HepG2 (cell line): ENCODE measurements around the gene TRAPPC5. TPM values are rescaled to one million over a fixed set of nuclear protein-coding genes. Genes with fewer than 3 reads are reported as not detected.
A peak's percentile ranks its signal among the peaks of the same experiment; 100 is the strongest.

ENCODE experiments used
- ATAC-seq: fragments of 200-7000 bp; cut with Tn5 transposase; 3 replicates; pipeline ENCODE4 v1.9.1; 2020; ENCODE audit warnings: mild to moderate bottlenecking, moderate library complexity
- BruUV-seq: library from RNA; stranded (reverse); fragments of 400-500 nt; replicated peaks from 2 replicates; lab custom pipeline; 2021; lab: Mats Ljungman, UMichigan
- CTCF ChIA-PET: fragments of 300-600 bp; formaldehyde crosslinking; extraction: SDS; loops from one replicate; lab custom pipeline; 2021; ENCODE audit warnings: low total read pairs, inconsistent platforms, low intra/inter-chr PET ratio; lab: Yijun Ruan, JAX
- POLR2A ChIA-PET: fragments of 350-600 bp; sonication (Branson Sonifier 250); formaldehyde crosslinking; loops from one replicate; lab custom pipeline; 2020; ENCODE audit warnings: antibody characterized with exemption, inconsistent platforms; lab: Yijun Ruan, JAX
- DNase-seq: peaks from one replicate; pipeline ENCODE4 v3.0.0-alpha.2; 2015; ENCODE audit warnings: low spot score
- FAIRE-seq: peaks from 3 replicates; lab custom pipeline; 2011; peaks lifted over from hg19 to GRCh38; lab: Jason Lieb, UNC
- H2AFZ ChIP-seq: one replicate; pipeline ENCODE4 v1.6.1; 2011; ENCODE audit warnings: low read length, inconsistent platforms
- H3K27ac ChIP-seq: fragments of 300-600 bp; 3 replicates; pipeline ENCODE4 v1.8.0; 2011; ENCODE audit warnings: mixed run types, mild to moderate bottlenecking, mixed read lengths, low read length, inconsistent platforms; ENCODE audit not compliant: insufficient read depth; ENCODE audit errors: extremely low read length
- H3K27me3 ChIP-seq, 2 experiments: fragments of 200-600 bp in 1 of 2; 2 replicates in 1 of 2; 3 replicates in 1 of 2; pipeline versions ENCODE4 v1.6.0 to v1.8.0; 2011; ENCODE audit warnings: low read length in 2 of 2, mild to moderate bottlenecking in 2 of 2, moderate library complexity in 2 of 2, inconsistent platforms in 1 of 2; ENCODE audit not compliant: insufficient read depth in 2 of 2, control insufficient read depth in 1 of 2
- H3K36me3 ChIP-seq, 2 experiments: fragments of 200-600 bp in 1 of 2; replicated peaks in 1 of 2; 2 replicates in 1 of 2; 3 replicates in 1 of 2; pipeline versions ENCODE4 v1.5.1 to v1.8.0; 2011; ENCODE audit warnings: low read length in 2 of 2, inconsistent platforms in 1 of 2; ENCODE audit not compliant: insufficient read depth in 2 of 2, control insufficient read depth in 1 of 2
- H3K4me1 ChIP-seq: 2 replicates; pipeline ENCODE4 v1.5.1; 2012; ENCODE audit warnings: low read length, inconsistent platforms; ENCODE audit not compliant: insufficient read depth
- H3K4me2 ChIP-seq: 2 replicates; pipeline ENCODE4 v1.6.0; 2011; ENCODE audit warnings: low read depth, low read length, inconsistent platforms
- H3K4me3 ChIP-seq, 3 experiments: fragments of 200-600 bp in 1 of 3; sonication (generic), shearing (Covaris generic) in 1 of 3; replicated peaks in 1 of 3; 2 replicates each; pipeline ENCODE4 v1.5.1; 2011 to 2016; ENCODE audit warnings: low read length in 3 of 3, inconsistent platforms in 2 of 3, low read depth in 2 of 3, mild to moderate bottlenecking in 2 of 3, control low read depth in 1 of 3, mixed read lengths in 1 of 3; ENCODE audit not compliant: insufficient read depth in 1 of 3
- H3K79me2 ChIP-seq: one replicate; pipeline ENCODE4 v1.6.1; 2011; ENCODE audit warnings: low read length, inconsistent platforms; ENCODE audit not compliant: insufficient read depth
- H3K9ac ChIP-seq: 2 replicates; pipeline ENCODE4 v1.6.0; 2011; ENCODE audit warnings: mild to moderate bottlenecking, low read depth, low read length, inconsistent platforms; ENCODE audit not compliant: insufficient read depth
- H3K9me3 ChIP-seq: 2 replicates; pipeline ENCODE4 v1.5.1; 2012; ENCODE audit warnings: mild to moderate bottlenecking, low read length
- H4K20me1 ChIP-seq: 2 replicates; pipeline ENCODE4 v1.6.0; 2011; ENCODE audit warnings: inconsistent platforms, mild to moderate bottlenecking, low read length, moderate library complexity; ENCODE audit not compliant: insufficient read depth
- CREB1 ChIP-seq, 2 experiments: fragments of 450-650 bp in 1 of 2; IDR thresholded peaks; 2 replicates each; pipeline ENCODE4 v1.6.1; 2016 to 2017; ENCODE audit warnings: control low read depth in 1 of 2, mild to moderate bottlenecking in 1 of 2, missing compliant biosample characterization in 1 of 2, missing genetic modification characterization in 1 of 2
- HNRNPK ChIP-seq: fragments of 200-400 bp; formaldehyde crosslinking; IDR thresholded peaks from 2 replicates; pipeline ENCODE4 v1.6.1; 2018; ENCODE audit warnings: low read length, low read depth, moderate library complexity, mild to moderate bottlenecking; ENCODE audit not compliant: poor library complexity, severe bottlenecking
- NR1H2 ChIP-seq: sonication (generic); formaldehyde crosslinking; IDR thresholded peaks from 2 replicates; pipeline ENCODE4 v1.8.1; 2022; ENCODE audit warnings: low read depth, missing genetic modification reagents, borderline replicate concordance
- ZNF383 ChIP-seq: sonication (generic); formaldehyde crosslinking; IDR thresholded peaks from 2 replicates; pipeline ENCODE4 v1.4.0; 2020; ENCODE audit warnings: missing genetic modification reagents, mild to moderate bottlenecking, borderline replicate concordance
- WGBS: methylation state at CpG from one replicate; pipeline ENCODE4 v1.1.6; 2017; ENCODE audit warnings: low lambda C conversion rate; 5-methylcytosine and 5-hydroxymethylcytosine counted together
- in situ Hi-C: cut with HindIII; loops from 2 replicates; pipeline ENCODE4 v1.10.0; 2017; ENCODE audit warnings: low pct_unique_long_range_greater_than_20kb; ENCODE audit not compliant: extremely low pct_ligation_motif_present
- intact Hi-C: fragments of 100-400 bp; cut with micrococcal nuclease; formaldehyde crosslinking; loops from one replicate; pipeline ENCODE4 v1.10.0; 2022; ENCODE audit not compliant: unreplicated experiment
- polyA plus RNA-seq, 8 experiments: library from polyadenylated mRNA; depleted of rRNA in 3 of 8; stranded (reverse) in 7 of 8; unstranded in 1 of 8; fragments of >200 nt; fragmentation: Illumina TruSeq in 4 of 8; extraction: Trizol in 4 of 8; gene quantifications; 2 replicates each; pipeline versions ENCODE4 v1.2.1 to v1.2.3, GENCODE V29; 2011 to 2016; ENCODE audit warnings: low read depth in 4 of 8, missing spikeins in 1 of 8, mixed read lengths in 1 of 8; ENCODE audit not compliant: insufficient read depth in 1 of 8
- total RNA-seq, 5 experiments: library from RNA; depleted of rRNA; stranded (reverse); fragments of >200 nt; fragmentation: Illumina TruSeq; extraction: Trizol; gene quantifications; 2 replicates each; pipeline ENCODE4 v1.2.3, GENCODE V29; 2016; ENCODE audit warnings: low read depth in 1 of 5
- TF ChIP-seq, protein P1 (sequence below): sonication (generic); formaldehyde crosslinking; IDR thresholded peaks from 2 replicates; pipeline ENCODE4 v1.5.0; 2020; ENCODE audit warnings: mild to moderate bottlenecking, missing genetic modification reagents, borderline replicate concordance

Gene TRAPPC5
- total and polyA plus RNA-seq, 2 of the 13 experiments (the other 11 are each of a cell fraction or from before 2014, with no cell fraction given): 38.5 to 78.7 TPM

DNA sequence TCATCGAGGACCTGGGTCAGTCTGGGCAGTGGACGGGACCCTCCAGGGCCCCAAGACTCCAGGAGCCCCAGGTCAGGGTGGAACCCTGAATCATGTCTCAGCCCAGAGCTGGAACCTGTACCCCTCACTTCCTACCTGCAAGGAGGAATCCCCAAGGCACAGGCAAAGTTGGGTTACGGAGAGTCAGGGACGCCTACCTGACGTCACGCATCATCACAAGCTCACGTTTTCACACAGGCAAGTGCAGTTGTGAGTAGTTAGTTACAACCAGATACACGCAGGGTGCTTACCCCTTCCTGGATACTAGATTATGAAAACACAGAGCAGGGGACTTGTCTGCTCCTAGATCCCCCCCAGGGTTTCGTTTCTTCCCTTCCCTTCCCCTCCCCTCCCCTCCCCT, 9.8 kb upstream of the TRAPPC5 start:
- Histone ChIP-seq H4K20me1 (no peaks in the 10 kb centered on the region), H2AFZ (no peak overlapping the region), H3K27ac (no peak overlapping the region), H3K4me3 (no peak overlapping the region; a peak in 1 of 6 replicates), H3K79me2 (no peaks in the 10 kb centered on the region), H3K9ac (no peak overlapping the region), H3K36me3 (no peaks in the 10 kb centered on the region), H3K4me2 (no peak overlapping the region), H3K27me3 (peaks cover 0 to 27% of the 10 kb centered on the region in 2 experiments; a peak in 1 of 5 replicates), H3K9me3 (no peaks in the 10 kb centered on the region), H3K4me1 (no peaks in the 10 kb centered on the region)
- TF ChIP-seq CREB1 (IDR thresholded peaks at IDR 0.05) (peak; percentile 68), CREB1 (CRISPR knock-in tag; IDR thresholded peaks at IDR 0.05) (no peak), NR1H2 (CRISPR knock-in tag) (no peak), ZNF383 (CRISPR knock-in tag) (no peak), HNRNPK (peak; percentile 31)
- TF ChIP-seq, protein P1, sequence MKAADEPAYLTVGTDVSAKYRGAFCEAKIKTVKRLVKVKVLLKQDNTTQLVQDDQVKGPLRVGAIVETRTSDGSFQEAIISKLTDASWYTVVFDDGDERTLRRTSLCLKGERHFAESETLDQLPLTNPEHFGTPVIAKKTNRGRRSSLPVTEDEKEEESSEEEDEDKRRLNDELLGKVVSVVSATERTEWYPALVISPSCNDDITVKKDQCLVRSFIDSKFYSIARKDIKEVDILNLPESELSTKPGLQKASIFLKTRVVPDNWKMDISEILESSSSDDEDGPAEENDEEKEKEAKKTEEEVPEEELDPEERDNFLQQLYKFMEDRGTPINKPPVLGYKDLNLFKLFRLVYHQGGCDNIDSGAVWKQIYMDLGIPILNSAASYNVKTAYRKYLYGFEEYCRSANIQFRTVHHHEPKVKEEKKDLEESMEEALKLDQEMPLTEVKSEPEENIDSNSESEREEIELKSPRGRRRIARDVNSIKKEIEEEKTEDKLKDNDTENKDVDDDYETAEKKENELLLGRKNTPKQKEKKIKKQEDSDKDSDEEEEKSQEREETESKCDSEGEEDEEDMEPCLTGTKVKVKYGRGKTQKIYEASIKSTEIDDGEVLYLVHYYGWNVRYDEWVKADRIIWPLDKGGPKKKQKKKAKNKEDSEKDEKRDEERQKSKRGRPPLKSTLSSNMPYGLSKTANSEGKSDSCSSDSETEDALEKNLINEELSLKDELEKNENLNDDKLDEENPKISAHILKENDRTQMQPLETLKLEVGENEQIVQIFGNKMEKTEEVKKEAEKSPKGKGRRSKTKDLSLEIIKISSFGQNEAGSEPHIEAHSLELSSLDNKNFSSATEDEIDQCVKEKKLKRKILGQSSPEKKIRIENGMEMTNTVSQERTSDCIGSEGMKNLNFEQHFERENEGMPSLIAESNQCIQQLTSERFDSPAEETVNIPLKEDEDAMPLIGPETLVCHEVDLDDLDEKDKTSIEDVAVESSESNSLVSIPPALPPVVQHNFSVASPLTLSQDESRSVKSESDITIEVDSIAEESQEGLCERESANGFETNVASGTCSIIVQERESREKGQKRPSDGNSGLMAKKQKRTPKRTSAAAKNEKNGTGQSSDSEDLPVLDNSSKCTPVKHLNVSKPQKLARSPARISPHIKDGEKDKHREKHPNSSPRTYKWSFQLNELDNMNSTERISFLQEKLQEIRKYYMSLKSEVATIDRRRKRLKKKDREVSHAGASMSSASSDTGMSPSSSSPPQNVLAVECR (CRISPR knock-in tag): no peak
- ChIA-PET POLR2A (no interaction called here), CTCF (no interaction called here)
- ATAC-seq (no peak), DNase-seq (no peak), FAIRE-seq (no peak)
- in situ Hi-C loops (no loop called here), intact Hi-C loops (no loop called here)
- BruUV-seq: no TSS peak
- 19% methylated on average over 4 of the region's 9 CpGs for WGBS
